Measurements from ENCODE around the gene EMP2.

GRCh38 chr16:10525214-10525825, 55.1 kb downstream of the EMP2 start:
- TF ChIP-seq EZH2 (IDR thresholded peaks at IDR 0.05; ENCODE audit: borderline replicate concordance, low read length) (no peak), CTCF (IDR thresholded peaks at IDR 0.05; ENCODE audit: low read length) (no peak)

Data from OCI-LY1 (cell line).